Measurements from ENCODE around the gene PRICKLE4.

PRICKLE4 gene, protein sequence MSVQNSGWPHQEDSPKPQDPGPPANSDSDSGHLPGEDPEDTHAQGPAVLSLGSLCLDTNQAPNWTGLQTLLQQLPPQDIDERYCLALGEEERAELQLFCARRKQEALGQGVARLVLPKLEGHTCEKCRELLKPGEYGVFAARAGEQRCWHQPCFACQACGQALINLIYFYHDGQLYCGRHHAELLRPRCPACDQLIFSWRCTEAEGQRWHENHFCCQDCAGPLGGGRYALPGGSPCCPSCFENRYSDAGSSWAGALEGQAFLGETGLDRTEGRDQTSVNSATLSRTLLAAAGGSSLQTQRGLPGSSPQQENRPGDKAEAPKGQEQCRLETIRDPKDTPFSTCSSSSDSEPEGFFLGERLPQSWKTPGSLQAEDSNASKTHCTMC

DNA sequence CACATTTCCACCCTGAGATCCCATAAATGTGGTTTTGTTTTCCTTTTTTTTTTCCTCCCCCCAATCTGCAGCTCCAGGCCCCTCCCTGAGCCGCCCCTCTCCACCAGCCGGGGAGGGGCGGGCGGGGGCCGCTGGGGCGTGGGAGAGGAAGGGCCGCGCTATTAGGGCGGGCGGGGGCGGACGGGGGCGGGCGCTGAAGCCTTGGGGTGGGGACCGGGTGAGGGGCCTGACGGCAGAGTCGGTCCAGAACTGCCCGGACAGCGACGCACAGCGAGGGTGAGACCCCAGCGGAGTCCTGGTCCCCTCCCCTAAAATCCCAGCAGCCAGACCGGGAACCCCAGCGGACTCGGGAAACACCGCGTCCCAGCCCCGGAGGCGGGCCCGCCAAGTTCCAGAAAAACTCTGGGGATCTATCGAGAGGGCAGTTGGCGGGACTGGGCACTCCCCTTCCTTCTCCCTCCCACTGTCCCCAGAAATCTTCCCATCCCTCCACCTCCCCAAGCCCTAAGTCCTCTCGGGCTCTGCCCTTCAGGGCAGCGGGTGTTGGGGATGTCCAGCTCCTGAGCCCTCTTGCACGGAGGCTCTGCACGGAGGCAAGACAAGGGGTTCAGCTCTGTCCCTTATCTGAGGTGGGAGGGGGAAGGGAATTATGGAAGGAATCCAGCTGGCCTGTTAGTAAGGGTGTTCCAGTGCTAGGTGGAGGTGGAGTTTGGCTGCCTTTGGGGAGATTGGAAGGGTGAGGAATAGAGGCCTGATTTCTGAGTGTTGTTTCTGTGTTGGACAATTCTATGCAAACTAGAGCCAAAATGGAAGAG, at the start of gene PRICKLE4:
PRICKLE4 (plus strand) TSS at position 232 of the 815 bp plus-strand sequence. CDS start 2,692 bp downstream, outside the sequence.
- DNase-seq, result no peak

DNA sequence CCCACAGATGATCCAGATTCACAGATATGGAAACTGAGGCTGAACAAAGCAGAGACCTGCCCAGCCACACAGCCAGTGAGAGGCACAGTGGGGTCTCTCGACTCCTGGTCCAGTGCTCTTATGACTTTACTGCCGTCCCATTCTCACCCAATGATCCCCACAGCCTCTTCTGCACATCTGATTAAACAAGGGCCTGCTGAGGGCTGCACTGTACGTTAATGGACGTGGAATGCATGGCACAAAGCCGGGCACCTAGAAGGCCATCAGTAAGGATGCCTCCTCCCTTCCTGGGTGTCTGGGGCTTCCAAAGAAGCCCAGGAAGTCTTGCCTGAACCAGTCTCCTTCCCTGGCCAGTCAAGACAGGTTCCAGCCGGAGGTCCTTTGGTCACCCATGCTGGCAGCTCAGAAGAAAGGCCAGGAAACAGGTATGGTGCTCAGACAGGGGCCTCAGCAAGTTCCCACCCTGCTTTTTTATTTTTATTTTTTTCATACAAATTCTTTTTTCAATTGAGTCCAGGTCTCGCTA, 49.0 kb upstream of the PRICKLE4 start:
- DNase-seq, result no peak

DNA sequence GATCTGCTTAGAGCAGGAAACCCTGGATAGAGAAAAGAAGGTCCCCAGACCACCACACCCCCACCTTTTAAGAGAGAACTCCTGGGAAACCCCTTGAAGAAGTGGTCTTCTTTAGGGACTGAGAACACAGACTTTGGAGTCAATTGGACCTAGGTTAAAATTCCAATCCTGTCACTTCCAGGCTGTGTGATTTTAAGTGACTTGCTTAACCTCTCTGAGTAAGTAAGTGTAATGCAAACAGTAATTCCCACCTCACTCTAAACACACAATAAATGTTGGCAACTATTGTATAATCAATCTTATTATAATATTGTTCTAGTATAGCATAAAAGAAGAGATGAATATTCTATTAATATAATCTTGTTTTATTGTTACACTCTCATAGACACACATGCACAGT, 48.4 kb upstream of the PRICKLE4 start:
- DNase-seq, result no peak

DNA sequence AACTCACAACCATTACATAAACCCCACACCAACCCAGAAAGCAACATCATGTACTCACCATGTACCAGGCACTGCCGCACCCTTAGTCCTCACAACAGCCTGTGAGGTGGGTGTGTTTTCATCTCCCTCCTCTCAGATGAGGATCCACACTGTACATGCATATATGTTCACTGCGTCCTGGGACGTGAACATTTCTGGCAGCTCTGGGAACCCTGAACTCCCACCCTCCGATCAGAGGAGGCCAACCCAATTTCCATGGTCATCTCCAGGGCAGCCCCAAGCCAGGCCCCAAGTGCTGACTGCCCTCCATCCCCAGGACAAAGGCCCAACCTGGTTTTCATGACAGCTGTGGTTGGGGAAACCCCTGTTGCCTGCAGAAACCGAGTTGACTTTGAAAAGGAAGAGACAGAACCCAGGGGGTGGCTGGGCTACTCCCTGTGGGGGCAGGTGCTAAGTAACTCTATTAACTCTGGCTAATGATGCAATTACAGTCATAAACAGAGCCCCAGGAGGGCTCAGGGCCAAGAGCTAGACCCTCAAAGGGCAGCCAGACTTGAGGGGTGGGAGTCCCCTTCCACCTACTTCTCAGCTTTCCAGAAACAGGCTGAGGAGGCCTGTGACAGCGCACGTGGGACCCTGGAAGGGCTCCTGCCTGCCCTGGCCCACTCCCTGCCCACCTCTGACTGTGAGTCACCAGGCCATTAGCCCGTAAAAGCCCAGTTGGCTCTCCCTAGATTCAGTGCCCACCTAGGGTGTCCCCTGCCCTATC, 47.8 kb upstream of the PRICKLE4 start:
- DNase-seq, result no peak

DNA sequence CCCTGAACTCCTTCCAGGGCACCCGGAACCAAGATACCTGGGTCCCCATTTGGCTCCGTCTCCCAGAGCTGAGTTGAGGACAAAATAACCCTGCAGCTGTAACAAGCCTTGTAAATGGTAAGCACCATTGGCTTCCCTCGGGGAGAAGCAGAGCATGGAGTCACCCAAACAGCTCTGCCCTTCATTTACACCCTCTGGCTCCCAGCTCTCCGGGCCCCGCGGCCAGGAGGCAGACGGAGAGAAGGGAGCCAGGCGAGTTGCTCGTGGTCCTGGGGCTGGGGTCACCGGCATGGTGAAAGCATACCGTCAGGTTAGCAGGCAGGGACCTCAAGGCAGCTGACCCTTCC, 47.2 kb upstream of the PRICKLE4 start:
- no peak for DNase-seq

DNA sequence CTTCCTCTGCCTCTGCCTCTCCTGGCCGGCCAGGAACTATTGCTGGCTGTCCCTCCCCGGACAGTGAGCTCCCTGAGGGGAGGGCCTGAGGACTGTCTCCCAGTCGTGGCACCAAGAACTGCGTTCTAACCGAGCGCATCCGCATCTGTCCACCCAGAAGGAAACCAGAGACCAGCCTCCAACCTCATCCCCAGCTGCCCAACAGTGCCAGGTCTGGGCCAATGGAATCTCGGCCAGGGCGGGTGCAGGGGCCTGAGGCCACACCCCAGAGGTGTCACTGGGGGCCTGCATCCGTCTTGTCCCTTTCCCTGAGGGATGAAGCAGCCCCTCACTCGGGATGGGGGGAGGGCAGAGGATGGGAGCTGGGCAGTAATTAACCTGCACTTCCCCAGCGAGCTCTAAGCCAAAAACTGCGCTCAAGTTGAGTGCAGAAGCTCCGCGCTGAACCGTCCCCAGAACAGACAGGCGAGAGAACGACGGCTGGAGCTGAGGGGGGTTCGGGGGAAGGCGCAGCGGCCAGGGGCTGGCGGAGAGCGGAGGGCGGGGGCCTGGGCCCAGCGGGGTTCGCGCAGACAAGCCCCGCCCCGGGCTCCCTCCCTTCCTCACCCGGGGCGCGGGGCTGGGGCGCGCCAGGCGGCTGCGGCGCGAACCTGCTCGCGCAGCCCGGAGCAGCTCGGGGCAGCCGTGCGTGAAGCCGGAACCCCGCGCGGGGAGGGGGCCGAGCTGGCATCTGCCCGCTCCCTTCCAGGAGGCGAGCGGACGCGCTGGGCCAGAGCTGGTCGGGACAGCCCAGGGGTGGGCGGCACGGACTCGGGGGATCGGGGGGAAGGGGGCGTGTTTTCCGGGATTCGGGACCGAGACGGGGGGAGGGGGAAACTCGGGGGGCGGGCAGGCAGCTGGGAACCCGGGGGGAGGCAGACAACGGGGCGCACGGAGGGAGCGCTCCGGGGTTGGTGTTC, 46.6 kb upstream of the PRICKLE4 start:
- peak; percentile 28 for DNase-seq

DNA sequence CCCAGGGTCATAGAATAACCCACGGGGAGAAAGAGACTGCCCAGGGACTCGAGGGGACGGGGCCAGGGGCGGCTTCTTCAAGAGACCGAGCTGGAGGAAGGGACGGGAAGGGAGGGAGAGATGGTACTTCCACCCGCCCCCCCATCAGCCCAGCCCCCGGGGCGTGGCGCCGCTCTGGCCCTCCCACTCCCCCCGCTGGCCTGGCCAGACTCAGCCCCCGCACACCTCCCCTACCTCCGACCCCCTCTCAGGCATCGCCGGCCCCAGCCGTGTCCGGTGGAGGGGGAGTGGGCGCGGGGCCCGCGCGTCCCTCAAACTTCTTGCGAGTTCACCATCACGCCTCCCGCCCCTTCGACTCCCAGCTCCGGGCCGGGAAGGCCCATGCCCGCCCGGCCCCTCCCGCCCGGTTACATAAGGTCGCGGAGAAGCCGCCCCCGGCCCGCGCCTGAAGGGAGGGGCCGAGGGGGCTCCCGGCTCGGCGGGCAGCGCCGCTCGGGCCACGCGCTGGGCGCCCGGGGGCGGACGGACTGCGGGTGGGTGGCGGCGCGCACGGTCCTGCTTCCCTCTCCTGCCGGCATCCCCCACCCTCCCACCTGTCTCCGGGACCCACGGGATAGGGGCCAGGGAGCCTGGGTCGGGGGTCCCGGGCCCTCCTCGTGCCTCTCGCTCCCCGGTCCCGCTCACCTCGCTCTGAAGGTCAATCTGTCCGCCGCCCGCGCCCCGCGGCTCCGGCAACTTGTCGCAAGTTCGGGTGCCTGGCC, 45.7 kb upstream of the PRICKLE4 start:
- DNase-seq, result no peak

DNA sequence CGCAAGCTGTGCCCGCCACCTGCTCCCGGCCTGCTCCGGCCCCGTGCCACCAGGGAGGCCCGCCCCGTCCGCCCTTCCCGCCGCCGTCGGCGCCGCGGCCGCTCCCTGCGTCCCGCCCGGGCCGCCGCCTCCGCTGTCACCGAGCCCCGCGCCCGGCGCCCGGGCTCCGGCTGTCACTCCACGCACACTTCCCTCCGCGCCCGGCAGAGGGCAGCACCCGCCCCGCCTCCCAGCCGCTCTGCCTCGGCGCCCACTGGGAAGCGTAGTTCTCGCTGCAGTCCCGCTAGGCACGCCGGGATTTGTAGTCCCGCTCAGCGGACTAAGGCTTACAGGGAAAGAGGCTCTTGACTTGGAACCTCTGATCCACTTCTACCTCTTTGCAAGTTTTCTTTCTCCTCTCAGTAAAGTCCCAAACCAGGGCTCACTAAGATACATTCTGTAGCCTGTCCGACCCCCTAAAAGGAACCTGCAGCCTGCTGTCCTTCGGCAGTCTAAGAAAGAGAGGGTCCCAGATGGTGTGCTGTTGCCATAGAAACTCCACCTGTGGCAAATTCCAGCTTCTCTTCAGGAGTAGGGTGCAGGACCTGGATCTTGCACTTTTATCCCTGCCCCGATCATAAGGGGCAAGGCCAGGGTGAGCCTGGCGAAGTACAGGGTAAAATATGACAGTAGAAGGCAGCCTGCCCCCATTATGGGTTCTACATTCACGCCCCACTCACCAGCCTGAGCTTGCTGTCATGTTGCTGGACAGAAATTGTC, 45.0 kb upstream of the PRICKLE4 start, which contains the start of gene TFEB:
TFEB (minus strand) TSS at position 182 of the 759 bp plus-strand sequence. CDS start 44,395 bp downstream, outside the sequence.
- peak; percentile 30 for DNase-seq

DNA sequence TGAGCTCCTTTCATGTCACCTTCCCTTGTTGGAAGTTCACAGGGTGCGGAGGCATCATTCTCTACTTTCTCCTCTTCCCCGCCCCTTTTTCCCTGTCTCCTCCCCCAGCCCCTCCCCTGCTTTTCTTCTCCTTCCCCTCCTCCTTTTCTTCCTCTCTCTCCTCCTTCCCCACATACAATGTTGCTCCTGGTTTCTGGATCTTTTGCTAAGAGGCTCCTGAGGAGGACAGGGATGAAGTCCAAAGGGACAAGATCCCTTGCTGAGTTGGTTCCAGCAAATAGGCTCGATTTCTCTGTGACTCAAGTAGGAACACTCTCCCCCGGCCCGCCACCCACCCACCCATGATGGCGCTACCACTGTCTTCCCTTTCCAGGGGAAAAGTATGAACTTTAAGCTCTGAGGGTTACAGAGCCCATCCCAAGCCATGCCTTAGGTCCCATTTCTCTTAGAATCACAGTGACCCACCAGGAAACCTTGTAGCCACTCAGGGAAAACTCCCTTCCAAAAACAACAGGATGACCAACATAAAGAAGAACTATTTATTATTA, 44.3 kb upstream of the PRICKLE4 start:
- no peak for DNase-seq

DNA sequence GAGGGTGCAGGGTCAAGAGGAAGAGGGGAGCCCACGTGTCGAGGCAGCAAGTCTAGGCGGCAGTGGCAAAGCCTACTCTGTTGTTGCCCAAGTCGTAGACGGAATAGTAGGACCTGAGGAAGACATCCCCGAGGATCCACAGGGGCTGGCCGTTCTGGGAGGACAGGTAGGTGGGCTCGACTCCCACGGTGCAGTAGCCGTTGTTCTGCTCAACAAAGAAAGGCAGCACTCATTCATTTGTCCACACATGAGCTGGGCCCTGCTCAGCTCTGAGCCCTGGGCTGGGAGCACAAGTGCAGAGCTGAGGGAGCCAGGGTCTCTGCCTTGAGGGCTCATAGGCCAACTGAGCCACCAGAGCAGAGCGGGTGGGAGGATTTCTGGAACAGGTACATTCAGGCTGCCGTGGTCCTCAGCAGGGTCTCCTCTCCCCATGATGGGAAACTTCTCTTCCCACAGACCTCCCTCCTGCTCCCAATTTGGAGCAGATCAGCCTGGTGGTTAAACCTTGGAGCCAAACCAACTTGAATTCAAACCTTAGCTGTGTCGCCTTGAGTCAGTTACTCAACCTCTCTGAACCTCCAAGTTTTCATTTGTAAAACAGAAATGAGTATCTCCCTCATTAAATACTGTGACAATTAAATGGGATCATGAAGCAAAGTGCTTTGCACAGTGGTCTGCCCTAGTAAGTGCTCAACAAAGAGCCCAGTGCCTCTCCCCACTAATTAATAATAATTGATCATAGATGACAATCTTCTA, 43.6 kb upstream of the PRICKLE4 start:
- no peak for DNase-seq

DNA sequence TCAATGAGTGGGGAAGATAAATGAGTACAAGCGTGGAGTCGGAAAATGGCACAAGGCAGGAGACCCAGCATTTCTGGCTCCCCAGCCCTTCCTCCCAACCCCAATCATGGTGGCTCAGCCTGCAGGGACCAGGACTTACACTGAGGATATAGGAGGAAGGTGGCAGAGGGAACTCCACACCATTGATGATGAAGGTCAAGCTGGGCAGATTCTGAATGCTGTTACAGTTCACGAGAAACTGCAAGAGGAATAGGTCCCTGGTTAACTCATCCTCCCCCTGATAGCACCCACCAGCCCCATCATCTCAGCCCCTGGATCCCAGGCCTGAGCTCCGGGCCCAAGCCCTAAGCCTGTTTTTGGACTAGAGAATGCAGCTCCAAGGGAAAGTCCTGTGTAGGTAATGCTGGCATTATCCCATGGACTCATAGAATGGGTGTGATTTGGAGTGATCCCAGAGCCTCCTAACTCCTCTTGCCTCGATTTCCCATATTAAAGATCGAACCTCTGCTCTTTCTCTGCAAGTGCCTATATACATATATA, 42.9 kb upstream of the PRICKLE4 start:
- no peak for DNase-seq

DNA sequence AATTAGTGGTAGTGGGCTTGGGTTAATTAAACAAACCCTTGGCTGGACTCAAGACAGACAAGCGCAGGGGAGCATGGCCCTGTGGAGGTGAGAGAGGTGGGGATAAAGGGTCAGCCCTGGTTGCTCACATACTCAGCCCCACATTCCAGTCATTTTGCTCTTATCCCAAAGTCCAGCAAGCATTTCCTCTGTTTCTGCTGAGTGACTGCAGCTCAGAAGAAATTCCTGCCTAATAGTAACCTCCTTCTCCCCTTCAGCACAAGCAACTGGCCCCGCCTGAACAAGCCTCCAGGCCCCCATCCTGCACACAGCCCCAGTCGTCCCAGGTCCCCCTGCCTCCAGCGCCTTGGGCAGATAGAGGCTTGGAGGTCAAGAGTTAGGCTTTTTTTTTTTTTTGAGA, 41.5 kb upstream of the PRICKLE4 start:
- no peak for DNase-seq

DNA sequence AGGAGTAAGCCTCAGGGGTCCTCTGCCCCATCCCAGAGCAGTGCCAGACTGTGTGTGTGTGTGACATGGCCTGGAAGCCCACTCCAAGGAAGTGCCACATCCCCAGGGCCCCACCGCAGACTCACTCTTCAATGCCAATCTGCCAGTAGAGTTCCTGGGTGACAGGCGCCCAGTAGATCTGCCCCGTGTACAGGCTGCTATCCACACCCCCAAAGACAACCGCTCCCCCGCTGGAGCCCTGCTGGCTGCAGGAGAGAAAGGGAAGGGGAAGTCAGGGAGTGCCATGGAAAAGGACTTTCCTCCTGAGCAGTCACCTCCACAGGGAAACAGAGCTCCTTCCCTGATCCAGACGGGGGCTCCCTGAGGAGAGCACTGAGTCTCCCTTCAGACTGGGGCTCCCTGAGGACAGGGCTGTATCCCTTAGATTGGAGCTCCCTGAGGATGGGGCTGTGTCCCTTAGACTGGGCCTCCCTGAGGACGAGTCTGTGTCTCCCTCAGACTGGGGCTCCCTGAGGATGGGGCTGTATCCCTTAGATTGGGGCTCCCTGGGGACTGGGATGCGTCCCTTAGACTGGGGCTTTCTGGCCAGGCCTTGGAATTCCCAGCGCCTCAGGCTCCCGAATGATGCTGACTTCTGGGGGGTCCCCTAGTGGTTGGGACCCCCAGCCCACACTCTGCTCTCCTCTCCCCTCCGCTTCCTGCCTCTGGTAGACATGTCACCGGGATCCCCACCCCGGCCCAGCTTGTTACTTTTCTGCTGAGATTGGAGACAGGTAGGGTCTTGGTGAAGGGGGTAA, 40.0 kb upstream of the PRICKLE4 start:
- DNase-seq, result no peak

DNA sequence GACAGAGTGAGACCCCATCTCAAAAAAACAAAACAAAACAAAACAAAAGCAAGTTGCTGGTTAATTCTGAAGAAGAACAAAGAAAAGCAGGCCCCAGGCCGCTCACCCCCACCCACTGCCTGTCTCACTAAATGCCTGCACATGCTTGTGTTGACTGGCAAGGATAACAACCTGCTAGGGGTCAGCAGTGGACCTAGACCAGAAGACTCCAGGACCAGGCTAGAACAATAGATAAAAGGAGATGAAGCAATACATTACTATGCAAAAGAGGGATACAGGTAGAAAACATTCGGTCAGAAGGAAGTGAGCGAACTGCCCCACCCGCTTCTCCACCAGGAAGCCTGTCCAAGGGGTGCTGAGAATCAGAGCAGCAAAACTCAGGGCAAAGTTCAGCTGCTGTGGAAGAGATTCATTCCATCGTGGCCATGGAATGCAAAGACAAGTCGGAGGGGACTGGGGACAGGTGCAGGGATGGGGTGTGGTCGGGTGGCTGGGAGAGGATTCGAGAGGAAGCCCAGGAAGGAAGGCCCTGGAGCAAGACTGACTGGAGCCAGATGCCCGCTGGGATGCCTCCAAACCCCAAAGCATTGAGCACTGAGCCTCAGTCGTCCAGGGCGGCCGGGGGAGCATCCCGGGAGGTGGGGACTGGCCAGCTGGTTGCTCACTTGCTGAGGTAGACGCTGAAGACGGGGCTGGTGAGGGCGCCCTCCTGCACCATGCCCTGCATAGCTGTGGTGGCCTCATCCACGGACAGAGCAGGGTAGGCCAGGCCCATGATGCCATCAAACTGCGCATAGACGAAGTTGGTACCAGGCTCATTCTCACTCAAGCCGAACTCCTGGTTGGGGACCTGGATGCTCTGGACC, 38.7 kb upstream of the PRICKLE4 start:
- DNase-seq, result no peak

DNA sequence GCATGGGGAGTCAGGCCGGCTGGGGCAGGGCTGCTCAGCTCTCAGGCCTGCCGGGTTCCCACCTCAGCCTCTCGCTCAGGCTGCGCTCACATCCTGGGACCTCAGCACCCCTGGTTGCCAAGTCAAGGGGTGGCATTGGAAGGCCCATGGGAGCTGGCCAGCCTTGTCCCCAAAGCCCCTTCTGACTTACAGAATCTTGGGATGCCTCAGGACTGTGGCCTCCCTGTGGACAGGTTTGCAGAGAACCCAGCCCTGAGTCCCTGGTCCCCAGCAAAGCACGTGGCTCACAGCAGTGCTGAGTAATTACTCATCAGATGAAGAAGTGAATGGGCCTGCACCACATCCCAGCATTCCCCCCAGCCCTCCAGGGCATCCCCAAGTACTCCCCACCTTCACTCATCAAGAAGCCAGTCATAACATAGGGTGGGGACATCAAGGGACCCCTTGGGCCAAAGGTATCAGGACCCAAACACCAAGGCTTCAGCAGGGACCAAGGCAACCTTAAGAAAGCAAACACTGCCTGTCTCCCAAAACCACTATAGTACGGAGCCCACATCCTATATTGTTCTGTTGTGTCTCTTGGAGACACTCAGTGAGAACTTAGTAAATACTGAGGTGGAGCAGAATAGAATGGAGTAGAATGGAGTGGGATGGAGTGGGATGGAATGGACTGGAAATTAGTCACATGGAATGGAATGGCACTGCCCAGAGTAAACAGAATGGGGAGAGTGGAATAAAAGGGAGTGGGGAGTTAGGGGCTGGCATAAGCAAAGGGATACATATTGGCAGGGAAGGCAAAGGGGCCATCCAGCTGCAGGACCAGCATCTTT, 37.0 kb upstream of the PRICKLE4 start:
- no peak for DNase-seq

DNA sequence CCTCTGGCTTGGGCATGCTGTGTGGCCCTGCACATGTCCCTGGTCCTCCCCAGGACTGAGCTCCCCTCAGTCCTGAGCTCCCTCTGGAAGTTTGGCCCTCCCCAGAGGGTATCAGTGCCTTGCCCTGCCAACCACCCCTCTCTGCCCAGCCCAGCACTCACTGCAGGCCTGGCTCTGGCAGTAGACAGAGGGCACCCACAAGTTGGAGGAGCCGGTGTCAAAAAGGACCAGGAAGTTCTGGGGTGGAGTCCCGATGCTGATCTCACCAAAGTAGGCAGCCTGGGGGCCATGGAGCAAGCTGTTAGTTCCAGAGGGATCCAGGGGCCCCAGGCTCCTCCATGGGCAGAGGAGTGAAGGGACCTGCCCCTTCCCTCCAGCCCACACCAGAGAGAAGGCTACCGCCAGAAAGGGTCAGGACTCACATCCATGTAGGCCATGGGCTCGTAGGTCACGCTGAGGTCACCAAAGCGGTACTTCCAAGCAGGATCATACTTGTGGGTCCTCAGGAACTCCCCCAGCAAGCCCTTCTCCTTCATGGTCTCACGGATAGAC, 36.3 kb upstream of the PRICKLE4 start:
- no peak for DNase-seq
